Measurements from ENCODE around the gene NCK2.

DNA sequence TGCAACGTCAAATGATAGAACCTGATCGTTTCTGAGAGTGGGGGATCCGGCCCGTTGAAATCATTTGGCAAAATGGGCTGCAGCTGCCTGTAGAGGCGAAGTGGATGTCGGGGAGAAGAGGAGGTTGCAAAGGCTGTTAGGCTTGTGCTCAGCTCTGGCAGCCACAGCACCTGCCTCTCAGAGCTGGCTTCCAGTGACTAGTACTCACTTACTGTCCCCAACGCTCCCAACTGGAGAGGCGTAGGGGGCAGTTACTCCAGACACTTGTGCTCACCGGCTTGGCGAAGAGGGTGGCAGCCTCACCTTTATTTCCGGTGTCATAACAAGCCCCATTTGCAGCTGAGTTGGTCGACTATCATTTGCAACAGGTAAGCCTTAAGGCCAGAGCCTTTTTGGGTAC, 37.9 kb downstream of the NCK2 start:
- no peak for TF ChIP-seq NFIC (IDR thresholded peaks at IDR 0.05; ENCODE audit: borderline replicate concordance)
- TF ChIP-seq, protein P1, sequence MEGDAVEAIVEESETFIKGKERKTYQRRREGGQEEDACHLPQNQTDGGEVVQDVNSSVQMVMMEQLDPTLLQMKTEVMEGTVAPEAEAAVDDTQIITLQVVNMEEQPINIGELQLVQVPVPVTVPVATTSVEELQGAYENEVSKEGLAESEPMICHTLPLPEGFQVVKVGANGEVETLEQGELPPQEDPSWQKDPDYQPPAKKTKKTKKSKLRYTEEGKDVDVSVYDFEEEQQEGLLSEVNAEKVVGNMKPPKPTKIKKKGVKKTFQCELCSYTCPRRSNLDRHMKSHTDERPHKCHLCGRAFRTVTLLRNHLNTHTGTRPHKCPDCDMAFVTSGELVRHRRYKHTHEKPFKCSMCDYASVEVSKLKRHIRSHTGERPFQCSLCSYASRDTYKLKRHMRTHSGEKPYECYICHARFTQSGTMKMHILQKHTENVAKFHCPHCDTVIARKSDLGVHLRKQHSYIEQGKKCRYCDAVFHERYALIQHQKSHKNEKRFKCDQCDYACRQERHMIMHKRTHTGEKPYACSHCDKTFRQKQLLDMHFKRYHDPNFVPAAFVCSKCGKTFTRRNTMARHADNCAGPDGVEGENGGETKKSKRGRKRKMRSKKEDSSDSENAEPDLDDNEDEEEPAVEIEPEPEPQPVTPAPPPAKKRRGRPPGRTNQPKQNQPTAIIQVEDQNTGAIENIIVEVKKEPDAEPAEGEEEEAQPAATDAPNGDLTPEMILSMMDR (IDR thresholded peaks at IDR 0.05): no peak
- no peak for TF ChIP-seq SIN3A (IDR thresholded peaks at IDR 0.05; ENCODE audit: borderline replicate concordance, low read depth, low read length)

Measured in SK-N-SH (cell line).